ENCODE measurements around the gene PRSS38.
A peak's percentile ranks its signal among the peaks of the same experiment; 100 is the strongest.

PRSS38 gene

DNA sequence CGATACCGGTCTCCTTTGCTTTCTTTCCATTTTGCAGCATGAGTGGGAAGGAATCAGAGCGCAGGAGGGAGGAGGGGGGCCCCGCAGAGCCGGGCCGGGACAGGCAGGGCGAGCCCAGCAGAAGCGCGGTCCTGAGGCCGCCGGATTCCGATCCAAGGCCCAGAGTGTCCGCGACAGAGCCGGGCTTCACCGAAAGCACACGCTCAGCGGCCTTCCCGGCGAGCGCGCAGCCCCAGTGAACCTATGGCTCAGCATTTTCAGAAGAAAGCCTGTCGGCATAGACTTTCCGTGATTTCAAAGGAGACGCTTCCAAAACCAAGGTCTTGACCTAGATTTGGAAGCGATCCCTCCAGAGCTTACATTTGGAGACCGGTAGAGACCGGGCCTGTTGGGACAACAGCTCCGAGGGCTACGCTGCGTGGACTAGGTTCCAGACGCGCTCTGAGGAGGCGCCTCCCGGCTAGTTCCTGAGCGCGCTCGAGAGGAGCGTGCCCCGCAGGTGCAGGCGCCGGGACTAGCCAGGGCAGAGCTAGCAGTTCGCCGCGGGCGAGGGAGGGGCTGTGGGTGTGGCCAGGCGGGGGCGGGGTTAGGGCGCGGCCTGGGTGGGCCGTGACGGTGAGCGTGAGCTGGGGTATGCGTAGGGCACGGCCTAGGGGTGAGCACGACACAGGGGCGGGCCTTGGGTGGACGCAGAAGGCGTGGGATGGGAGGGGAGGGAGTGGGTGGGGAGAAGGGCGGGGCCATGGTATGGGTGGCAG is 27.8 kb upstream of the PRSS38 start (continued):
- TF ChIP-seq ZNF2 (tag by site-specific recombination; IDR thresholded peaks at IDR 0.05) (peak; percentile 36; the same call in 1 of the 2 replicates), KLF7 (tag by site-specific recombination; IDR thresholded peaks at IDR 0.05; ENCODE audit: borderline replicate concordance) (peak; percentile 94; the same call in 1 of the 2 replicates), ZNF707 (tag by site-specific recombination; IDR thresholded peaks at IDR 0.05) (no peak), ZNF629 (tag by site-specific recombination; IDR thresholded peaks at IDR 0.05) (peak; percentile 19; the same call in 1 of the 2 replicates), ZNF585B (tag by site-specific recombination; IDR thresholded peaks at IDR 0.05) (no peak), ZNF670 (tag by site-specific recombination; IDR thresholded peaks at IDR 0.05; ENCODE audit: low read depth) (no peak), KLF9 (tag by site-specific recombination; IDR thresholded peaks at IDR 0.05; ENCODE audit: low read depth) (peak; percentile 97), ZIC2 (tag by site-specific recombination; IDR thresholded peaks at IDR 0.05) (peak; percentile 50; the same call in 1 of the 2 replicates), IKZF3 (tag by site-specific recombination; IDR thresholded peaks at IDR 0.05) (0 out of 2 replicates have a peak, but pooled peaks have one; percentile 39), ZNF624 (tag by site-specific recombination; IDR thresholded peaks at IDR 0.05) (no peak), ZSCAN16 (tag by site-specific recombination; IDR thresholded peaks at IDR 0.05) (no peak), ZNF596 (tag by site-specific recombination; IDR thresholded peaks at IDR 0.05) (no peak), ZBTB17 (tag by site-specific recombination; IDR thresholded peaks at IDR 0.05) (peak; percentile 9; the same call in 1 of the 2 replicates), SP7 (tag by site-specific recombination; IDR thresholded peaks at IDR 0.05) (0 out of 2 replicates have a peak, but pooled peaks have one; percentile 44), KLF8 (tag by site-specific recombination; IDR thresholded peaks at IDR 0.05) (peak; percentile 99), ZNF600 (tag by site-specific recombination; IDR thresholded peaks at IDR 0.05) (peak; percentile 86), MYNN (tag by site-specific recombination; IDR thresholded peaks at IDR 0.05; ENCODE audit: borderline replicate concordance) (no peak), GLIS2 (tag by site-specific recombination; IDR thresholded peaks at IDR 0.05) (peak; percentile 16; the same call in 1 of the 2 replicates), KLF1 (tag by site-specific recombination; IDR thresholded peaks at IDR 0.05) (peak; percentile 100), KLF10 (tag by site-specific recombination; IDR thresholded peaks at IDR 0.05) (peak; percentile 99), ZNF660 (tag by site-specific recombination; IDR thresholded peaks at IDR 0.05) (no peak), HOXA7 (CRISPR knock-in tag; IDR thresholded peaks at IDR 0.05; ENCODE audit: borderline replicate concordance) (no peak), ZNF426 (tag by site-specific recombination; IDR thresholded peaks at IDR 0.05) (no peak), ZNF654 (tag by site-specific recombination; IDR thresholded peaks at IDR 0.05; ENCODE audit: low read depth) (no peak), ZNF785 (tag by site-specific recombination; IDR thresholded peaks at IDR 0.05) (no peak)
- TF ChIP-seq, protein P1, sequence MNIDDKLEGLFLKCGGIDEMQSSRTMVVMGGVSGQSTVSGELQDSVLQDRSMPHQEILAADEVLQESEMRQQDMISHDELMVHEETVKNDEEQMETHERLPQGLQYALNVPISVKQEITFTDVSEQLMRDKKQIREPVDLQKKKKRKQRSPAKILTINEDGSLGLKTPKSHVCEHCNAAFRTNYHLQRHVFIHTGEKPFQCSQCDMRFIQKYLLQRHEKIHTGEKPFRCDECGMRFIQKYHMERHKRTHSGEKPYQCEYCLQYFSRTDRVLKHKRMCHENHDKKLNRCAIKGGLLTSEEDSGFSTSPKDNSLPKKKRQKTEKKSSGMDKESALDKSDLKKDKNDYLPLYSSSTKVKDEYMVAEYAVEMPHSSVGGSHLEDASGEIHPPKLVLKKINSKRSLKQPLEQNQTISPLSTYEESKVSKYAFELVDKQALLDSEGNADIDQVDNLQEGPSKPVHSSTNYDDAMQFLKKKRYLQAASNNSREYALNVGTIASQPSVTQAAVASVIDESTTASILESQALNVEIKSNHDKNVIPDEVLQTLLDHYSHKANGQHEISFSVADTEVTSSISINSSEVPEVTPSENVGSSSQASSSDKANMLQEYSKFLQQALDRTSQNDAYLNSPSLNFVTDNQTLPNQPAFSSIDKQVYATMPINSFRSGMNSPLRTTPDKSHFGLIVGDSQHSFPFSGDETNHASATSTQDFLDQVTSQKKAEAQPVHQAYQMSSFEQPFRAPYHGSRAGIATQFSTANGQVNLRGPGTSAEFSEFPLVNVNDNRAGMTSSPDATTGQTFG (tag by site-specific recombination; IDR thresholded peaks at IDR 0.05; ENCODE audit: borderline replicate concordance) = no peak
- TF ChIP-seq, protein P2, sequence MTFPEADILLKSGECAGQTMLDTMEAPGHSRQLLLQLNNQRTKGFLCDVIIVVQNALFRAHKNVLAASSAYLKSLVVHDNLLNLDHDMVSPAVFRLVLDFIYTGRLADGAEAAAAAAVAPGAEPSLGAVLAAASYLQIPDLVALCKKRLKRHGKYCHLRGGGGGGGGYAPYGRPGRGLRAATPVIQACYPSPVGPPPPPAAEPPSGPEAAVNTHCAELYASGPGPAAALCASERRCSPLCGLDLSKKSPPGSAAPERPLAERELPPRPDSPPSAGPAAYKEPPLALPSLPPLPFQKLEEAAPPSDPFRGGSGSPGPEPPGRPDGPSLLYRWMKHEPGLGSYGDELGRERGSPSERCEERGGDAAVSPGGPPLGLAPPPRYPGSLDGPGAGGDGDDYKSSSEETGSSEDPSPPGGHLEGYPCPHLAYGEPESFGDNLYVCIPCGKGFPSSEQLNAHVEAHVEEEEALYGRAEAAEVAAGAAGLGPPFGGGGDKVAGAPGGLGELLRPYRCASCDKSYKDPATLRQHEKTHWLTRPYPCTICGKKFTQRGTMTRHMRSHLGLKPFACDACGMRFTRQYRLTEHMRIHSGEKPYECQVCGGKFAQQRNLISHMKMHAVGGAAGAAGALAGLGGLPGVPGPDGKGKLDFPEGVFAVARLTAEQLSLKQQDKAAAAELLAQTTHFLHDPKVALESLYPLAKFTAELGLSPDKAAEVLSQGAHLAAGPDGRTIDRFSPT (tag by site-specific recombination; IDR thresholded peaks at IDR 0.05) = peak; percentile 77
- TF ChIP-seq, protein P3, sequence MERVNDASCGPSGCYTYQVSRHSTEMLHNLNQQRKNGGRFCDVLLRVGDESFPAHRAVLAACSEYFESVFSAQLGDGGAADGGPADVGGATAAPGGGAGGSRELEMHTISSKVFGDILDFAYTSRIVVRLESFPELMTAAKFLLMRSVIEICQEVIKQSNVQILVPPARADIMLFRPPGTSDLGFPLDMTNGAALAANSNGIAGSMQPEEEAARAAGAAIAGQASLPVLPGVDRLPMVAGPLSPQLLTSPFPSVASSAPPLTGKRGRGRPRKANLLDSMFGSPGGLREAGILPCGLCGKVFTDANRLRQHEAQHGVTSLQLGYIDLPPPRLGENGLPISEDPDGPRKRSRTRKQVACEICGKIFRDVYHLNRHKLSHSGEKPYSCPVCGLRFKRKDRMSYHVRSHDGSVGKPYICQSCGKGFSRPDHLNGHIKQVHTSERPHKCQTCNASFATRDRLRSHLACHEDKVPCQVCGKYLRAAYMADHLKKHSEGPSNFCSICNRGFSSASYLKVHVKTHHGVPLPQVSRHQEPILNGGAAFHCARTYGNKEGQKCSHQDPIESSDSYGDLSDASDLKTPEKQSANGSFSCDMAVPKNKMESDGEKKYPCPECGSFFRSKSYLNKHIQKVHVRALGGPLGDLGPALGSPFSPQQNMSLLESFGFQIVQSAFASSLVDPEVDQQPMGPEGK (tag by site-specific recombination; IDR thresholded peaks at IDR 0.05) = peak; percentile 58
- TF ChIP-seq, protein P4, sequence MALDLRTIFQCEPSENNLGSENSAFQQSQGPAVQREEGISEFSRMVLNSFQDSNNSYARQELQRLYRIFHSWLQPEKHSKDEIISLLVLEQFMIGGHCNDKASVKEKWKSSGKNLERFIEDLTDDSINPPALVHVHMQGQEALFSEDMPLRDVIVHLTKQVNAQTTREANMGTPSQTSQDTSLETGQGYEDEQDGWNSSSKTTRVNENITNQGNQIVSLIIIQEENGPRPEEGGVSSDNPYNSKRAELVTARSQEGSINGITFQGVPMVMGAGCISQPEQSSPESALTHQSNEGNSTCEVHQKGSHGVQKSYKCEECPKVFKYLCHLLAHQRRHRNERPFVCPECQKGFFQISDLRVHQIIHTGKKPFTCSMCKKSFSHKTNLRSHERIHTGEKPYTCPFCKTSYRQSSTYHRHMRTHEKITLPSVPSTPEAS (tag by site-specific recombination; IDR thresholded peaks at IDR 0.05) = no peak
- TF ChIP-seq, protein P5, sequence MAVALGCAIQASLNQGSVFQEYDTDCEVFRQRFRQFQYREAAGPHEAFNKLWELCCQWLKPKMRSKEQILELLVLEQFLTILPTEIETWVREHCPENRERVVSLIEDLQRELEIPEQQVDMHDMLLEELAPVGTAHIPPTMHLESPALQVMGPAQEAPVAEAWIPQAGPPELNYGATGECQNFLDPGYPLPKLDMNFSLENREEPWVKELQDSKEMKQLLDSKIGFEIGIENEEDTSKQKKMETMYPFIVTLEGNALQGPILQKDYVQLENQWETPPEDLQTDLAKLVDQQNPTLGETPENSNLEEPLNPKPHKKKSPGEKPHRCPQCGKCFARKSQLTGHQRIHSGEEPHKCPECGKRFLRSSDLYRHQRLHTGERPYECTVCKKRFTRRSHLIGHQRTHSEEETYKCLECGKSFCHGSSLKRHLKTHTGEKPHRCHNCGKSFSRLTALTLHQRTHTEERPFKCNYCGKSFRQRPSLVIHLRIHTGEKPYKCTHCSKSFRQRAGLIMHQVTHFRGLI (tag by site-specific recombination; IDR thresholded peaks at IDR 0.05) = peak; percentile 7; the same call in 1 of the 2 replicates
